DOHH2 (cell line): ENCODE data around the gene KRTAP10-5.

Source experiments
- EZH2phosphoT487 ChIP-seq: fragments of 200-600 bp; sonication (generic); IDR thresholded peaks from 2 replicates; pipeline ENCODE4 v1.6.1; 2017; ENCODE audit warnings: borderline replicate concordance, mild to moderate bottlenecking, antibody characterized with exemption, low read length, moderate library complexity, mixed read lengths
- TF ChIP-seq, protein P1 (sequence below): fragments of 200-600 bp; sonication (generic); IDR thresholded peaks from one replicate; pipeline ENCODE4 v1.5.1; 2014; ENCODE audit warnings: antibody characterized with exemption, mild to moderate bottlenecking, low read depth, low read length; ENCODE audit not compliant: poor library complexity, severe bottlenecking

DNA sequence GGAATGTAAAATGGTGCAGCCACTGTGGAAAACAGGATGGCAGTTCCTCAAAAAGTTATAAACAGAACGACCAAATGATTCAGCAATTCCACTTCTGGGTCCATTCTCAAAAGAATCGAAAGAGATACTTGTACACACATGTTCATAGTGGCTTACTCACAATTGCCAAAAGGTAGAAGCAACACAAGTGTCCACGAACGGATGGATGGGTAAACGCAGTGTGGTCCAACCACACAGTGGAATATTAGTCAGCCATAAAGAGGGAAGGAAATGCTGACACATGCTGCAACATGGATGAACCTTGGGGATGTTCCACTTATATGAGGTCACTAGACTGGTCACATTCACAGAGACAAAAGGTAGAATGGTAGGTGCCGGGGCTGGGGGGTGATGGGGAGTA lies 45.7 kb downstream of the KRTAP10-5 start:
- TF ChIP-seq, protein P1, sequence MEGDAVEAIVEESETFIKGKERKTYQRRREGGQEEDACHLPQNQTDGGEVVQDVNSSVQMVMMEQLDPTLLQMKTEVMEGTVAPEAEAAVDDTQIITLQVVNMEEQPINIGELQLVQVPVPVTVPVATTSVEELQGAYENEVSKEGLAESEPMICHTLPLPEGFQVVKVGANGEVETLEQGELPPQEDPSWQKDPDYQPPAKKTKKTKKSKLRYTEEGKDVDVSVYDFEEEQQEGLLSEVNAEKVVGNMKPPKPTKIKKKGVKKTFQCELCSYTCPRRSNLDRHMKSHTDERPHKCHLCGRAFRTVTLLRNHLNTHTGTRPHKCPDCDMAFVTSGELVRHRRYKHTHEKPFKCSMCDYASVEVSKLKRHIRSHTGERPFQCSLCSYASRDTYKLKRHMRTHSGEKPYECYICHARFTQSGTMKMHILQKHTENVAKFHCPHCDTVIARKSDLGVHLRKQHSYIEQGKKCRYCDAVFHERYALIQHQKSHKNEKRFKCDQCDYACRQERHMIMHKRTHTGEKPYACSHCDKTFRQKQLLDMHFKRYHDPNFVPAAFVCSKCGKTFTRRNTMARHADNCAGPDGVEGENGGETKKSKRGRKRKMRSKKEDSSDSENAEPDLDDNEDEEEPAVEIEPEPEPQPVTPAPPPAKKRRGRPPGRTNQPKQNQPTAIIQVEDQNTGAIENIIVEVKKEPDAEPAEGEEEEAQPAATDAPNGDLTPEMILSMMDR: no peak
- no peak for TF ChIP-seq EZH2phosphoT487
